HEK293T (cell line): ENCODE results near the gene ANKRD12.

Experiments
- CTCF ChIA-PET: fragments of 350-600 bp; formaldehyde crosslinking; extraction: SDS; loops from one replicate; lab custom pipeline; 2021; ENCODE audit warnings: antibody characterized with exemption, inconsistent platforms; lab: Yijun Ruan, JAX
- POLR2A ChIA-PET: fragments of 350-600 bp; formaldehyde crosslinking; extraction: SDS; loops from one replicate; lab custom pipeline; 2020; ENCODE audit warnings: antibody characterized with exemption, inconsistent platforms; lab: Yijun Ruan, JAX
- DNase-seq: peaks from one replicate; pipeline ENCODE4 v3.0.0; 2012; ENCODE audit warnings: mixed read lengths; ENCODE audit errors: extremely low spot score
- ARNT ChIP-seq: fragments of 450-650 bp; IDR thresholded peaks from 2 replicates; pipeline ENCODE4 v1.6.1; 2017; ENCODE audit warnings: mild to moderate bottlenecking
- BHLHE40 ChIP-seq: fragments of 450-650 bp; IDR thresholded peaks from 2 replicates; pipeline ENCODE4 v1.6.1; 2016; ENCODE audit warnings: mild to moderate bottlenecking, moderate library complexity, borderline replicate concordance
- CTBP1 ChIP-seq: fragments of 450-650 bp; IDR thresholded peaks from 2 replicates; pipeline ENCODE4 v1.6.1; 2016; ENCODE audit warnings: borderline replicate concordance
- ELF4 ChIP-seq: fragments of 450-650 bp; IDR thresholded peaks from 2 replicates; pipeline ENCODE4 v1.6.1; 2017; ENCODE audit warnings: antibody characterized with exemption
- FOXA1 ChIP-seq: fragments of 450-650 bp; IDR thresholded peaks from 2 replicates; pipeline ENCODE4 v1.6.1; 2016; ENCODE audit warnings: mild to moderate bottlenecking
- FOXK2 ChIP-seq: fragments of 450-650 bp; IDR thresholded peaks from 2 replicates; pipeline ENCODE4 v1.6.1; 2016; ENCODE audit warnings: mild to moderate bottlenecking
- FOXM1 ChIP-seq: fragments of 450-650 bp; IDR thresholded peaks from 2 replicates; pipeline ENCODE4 v1.6.1; 2017; ENCODE audit warnings: mild to moderate bottlenecking, borderline replicate concordance
- HDGF ChIP-seq: fragments of 450-650 bp; IDR thresholded peaks from 2 replicates; pipeline ENCODE4 v1.6.1; 2017; ENCODE audit warnings: antibody characterized with exemption, borderline replicate concordance
- L3MBTL2 ChIP-seq: fragments of 450-650 bp; conservative IDR thresholded peaks from 2 replicates; pipeline ENCODE4 v1.6.1; 2016; ENCODE audit warnings: mild to moderate bottlenecking
- LEF1 ChIP-seq: fragments of 450-650 bp; IDR thresholded peaks from 2 replicates; pipeline ENCODE4 v1.6.1; 2017; ENCODE audit warnings: mild to moderate bottlenecking, borderline replicate concordance
- NFRKB ChIP-seq: fragments of 450-650 bp; IDR thresholded peaks from 2 replicates; pipeline ENCODE4 v1.6.1; 2016; ENCODE audit warnings: mild to moderate bottlenecking, moderate library complexity
- SP1 ChIP-seq: fragments of 450-650 bp; IDR thresholded peaks from 2 replicates; pipeline ENCODE4 v1.6.1; 2017
- SUZ12 ChIP-seq: fragments of 450-650 bp; IDR thresholded peaks from 2 replicates; pipeline ENCODE4 v1.6.1; 2016; ENCODE audit warnings: mild to moderate bottlenecking
- TARDBP ChIP-seq: fragments of 450-650 bp; IDR thresholded peaks from 2 replicates; pipeline ENCODE4 v1.6.1; 2016
- ZNF384 ChIP-seq: fragments of 450-650 bp; IDR thresholded peaks from 2 replicates; pipeline ENCODE4 v1.6.1; 2016
- TF ChIP-seq, protein P1 (sequence below): fragments of 450-650 bp; IDR thresholded peaks from 2 replicates; pipeline ENCODE4 v1.6.1; 2016

The ANKRD12 gene

DNA sequence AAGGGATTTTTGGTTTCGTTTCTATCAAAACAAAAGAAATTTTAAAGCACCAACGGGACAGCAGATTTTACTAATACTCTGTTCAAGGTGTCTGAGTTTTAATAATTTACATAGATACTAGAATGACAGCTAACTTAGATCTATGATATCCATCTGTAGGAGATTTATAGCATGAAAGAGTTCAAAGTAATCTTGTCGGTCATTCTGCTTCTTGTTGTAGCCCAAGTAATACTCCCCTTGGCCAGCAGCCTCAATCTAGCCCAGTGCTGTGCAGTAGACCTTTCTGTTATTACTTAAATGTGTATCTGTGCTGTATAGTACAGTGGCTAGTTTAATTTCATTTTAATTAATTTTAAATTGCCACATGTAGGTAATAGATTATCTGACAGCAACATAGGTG, 44.7 kb downstream of the ANKRD12 start:
- ChIA-PET CTCF (no interaction called here), POLR2A (no interaction called here)
- TF ChIP-seq HDGF (no peak), L3MBTL2 (no peak), FOXA1 (no peak), TARDBP (no peak), FOXK2 (no peak)
- TF ChIP-seq, protein P1, sequence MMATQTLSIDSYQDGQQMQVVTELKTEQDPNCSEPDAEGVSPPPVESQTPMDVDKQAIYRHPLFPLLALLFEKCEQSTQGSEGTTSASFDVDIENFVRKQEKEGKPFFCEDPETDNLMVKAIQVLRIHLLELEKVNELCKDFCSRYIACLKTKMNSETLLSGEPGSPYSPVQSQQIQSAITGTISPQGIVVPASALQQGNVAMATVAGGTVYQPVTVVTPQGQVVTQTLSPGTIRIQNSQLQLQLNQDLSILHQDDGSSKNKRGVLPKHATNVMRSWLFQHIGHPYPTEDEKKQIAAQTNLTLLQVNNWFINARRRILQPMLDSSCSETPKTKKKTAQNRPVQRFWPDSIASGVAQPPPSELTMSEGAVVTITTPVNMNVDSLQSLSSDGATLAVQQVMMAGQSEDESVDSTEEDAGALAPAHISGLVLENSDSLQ, result no peak
- no peak for DNase-seq

DNA sequence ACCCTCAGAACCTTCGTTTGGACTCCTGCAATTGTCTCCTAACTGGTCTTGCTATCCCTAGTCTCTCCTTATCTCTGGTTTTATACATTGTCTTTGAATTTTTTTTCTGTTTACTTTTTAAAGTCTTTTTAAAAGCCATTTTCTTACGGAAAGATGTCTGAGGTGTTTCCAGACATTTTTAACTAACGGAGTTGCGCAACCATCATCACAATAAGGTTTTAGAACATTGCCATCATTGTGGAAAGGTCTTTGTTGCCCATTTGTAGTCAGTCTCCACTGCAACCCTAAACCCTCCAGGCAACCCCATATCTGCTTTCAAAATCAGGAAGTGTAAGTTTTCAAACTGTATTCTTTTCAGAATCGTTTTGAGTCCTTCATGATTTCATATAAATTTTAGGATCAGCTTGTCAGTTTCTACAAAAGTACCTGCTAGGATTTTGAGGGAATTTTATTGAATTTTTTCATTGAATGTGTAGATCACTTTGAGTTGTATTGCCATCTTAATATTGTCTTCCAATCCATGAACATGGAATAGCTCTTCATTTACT, 46.3 kb downstream of the ANKRD12 start:
- CTCF ChIA-PET, result no interaction called here

DNA sequence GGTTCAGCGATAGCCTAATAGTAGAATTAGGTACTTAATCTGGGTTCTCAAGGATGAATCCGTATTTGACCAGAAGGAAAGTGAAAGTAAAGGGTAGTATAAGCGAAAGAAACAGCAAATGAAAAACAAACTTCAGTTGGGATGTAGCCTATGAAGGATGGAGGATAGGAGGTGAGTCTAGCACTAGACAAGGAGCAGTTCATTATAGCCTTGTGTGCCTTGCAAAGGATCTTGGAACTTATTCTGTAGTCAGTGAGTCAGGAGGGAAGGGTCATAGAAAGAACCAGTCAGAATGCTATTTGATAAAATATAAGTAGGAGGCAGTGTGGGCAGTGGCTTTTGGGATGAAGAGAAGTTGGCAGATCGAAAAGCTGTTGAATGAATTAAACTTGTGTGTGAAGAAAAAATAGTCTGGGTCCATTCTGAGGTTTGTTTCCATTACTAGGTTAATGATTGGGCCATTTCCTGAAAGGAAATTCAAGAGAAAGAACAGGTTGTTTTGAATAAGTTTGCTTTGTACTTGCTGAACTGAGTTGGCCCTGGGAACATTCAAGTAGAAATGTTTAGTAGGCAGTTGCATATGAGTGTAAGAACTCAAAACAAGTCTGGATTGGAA, 48.5 kb downstream of the ANKRD12 start:
- no peak for TF ChIP-seq ELF4
- no peak for TF ChIP-seq HDGF
- TF ChIP-seq FOXA1, result no peak
- TF ChIP-seq L3MBTL2, result no peak
- TF ChIP-seq CTBP1, result no peak
- TF ChIP-seq, protein P1, result no peak
- POLR2A ChIA-PET, result no interaction called here
- CTCF ChIA-PET, result no interaction called here
- DNase-seq, result no peak

More for the DNA sequence above, 46.3 kb downstream of the ANKRD12 start:
- no peak for DNase-seq
- POLR2A ChIA-PET, result no interaction called here
- TF ChIP-seq TARDBP, result no peak
- TF ChIP-seq BHLHE40, result no peak
- no peak for TF ChIP-seq NFRKB
- TF ChIP-seq ARNT, result no peak
- no peak for TF ChIP-seq FOXA1
- no peak for TF ChIP-seq LEF1

DNA sequence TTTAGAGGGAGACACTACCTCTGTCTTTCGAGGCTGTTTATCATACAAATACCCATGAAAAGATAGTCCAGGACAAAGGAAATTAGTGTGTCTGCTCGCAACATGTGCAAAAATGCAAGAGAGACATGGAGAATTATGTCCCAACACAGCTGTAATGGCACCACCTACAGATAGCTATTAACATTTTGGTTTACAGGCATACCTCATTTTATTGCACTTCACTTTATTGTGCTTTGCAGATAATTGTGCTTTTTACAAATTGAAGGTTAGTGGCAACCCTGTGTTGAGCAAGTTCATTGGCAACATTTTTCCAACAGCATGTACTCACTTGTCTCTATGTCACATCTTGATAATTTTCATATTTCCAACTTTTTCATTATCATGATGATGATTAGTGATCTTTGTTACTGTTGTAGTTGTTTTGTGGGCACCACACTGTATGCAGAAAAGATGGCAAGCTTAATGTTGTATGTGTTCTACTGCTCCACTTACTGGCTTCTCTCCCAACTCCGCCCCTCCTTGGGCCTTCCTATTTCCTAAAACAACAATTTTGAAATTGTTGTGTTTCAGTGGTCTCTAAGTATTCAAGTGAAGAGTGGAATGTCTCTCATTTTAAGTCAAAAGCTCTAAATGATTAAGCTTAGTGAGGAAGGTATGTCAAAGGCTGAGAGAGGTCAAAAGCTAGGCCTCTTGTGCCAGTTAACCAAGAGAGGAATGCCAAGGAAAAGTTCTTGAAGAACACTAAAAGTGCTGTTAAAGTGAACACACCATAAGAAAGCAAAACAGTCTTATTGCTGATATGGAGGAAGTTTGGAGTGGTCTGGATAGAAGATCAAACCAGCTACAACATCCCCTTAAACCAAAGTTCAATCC, 52.0 kb downstream of the ANKRD12 start:
- DNase-seq, result no peak
- TF ChIP-seq TARDBP (no peak), BHLHE40 (no peak), SUZ12 (no peak), ELF4 (no peak), LEF1 (no peak), HDGF (no peak), FOXM1 (no peak), ARNT (no peak), CTBP1 (no peak), SP1 (no peak), FOXK2 (no peak), ZNF384 (no peak), FOXA1 (no peak)
- TF ChIP-seq, protein P1, result no peak
- ChIA-PET CTCF (no interaction called here), POLR2A (no interaction called here)

DNA sequence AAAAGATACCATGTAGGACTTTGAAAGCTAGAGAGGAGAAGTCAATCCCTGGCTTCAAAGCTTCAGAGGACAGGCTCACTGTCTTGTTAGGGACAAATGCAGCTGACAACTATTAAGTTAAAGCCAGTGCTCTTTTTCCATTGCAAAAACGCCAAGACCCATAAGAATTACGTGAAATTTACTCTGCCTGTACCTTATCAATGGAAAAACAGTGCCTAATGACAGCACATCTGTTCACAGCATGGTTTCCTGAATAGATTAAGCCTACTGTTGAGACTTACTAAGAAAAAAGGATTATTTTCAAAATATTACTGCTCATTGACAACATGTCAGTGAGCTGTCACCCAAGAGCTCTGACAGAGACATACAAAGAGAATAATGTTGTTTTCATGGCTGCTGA, 52.9 kb downstream of the ANKRD12 start:
- ChIA-PET CTCF (no interaction called here), POLR2A (no interaction called here)
- TF ChIP-seq FOXK2 (no peak), L3MBTL2 (no peak), ARNT (no peak), FOXA1 (no peak), BHLHE40 (no peak), FOXM1 (no peak), NFRKB (no peak), SP1 (no peak), TARDBP (no peak), ELF4 (no peak), SUZ12 (no peak), CTBP1 (no peak)
- DNase-seq, result no peak

DNA sequence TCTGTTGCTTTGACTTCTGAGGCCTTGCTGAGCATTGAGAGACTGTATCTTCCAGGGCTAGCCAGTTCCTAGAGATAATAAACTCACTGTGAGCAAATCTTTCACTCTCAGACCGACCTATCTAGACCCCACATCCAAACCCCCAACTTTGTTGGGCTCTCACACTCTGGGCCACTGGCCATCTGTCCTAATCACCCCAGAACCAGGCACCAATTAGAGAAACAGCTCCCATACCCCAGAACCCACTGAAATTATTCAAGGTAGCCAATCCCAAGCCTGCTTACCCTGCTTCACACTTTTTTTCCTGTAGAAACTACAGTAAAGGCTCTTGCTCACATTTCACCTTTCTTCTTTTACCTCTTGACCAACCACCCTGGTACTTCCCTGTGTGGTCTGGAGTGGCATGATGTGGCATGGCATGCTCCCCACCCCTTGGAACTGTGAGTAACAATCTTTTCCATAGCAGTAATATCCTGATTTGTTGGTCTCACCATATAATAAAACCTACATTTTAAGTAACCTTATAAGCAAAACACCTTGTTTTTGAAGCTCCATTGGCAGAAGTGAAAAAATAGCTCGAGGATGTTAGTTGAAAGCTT, 55.2 kb downstream of the ANKRD12 start:
- no peak for TF ChIP-seq TARDBP
- no peak for TF ChIP-seq ARNT
- TF ChIP-seq ELF4, result no peak
- TF ChIP-seq NFRKB, result no peak
- no peak for TF ChIP-seq ZNF384
- TF ChIP-seq, protein P1, result no peak
- no peak for TF ChIP-seq LEF1
- no peak for TF ChIP-seq FOXK2
- no peak for TF ChIP-seq FOXM1
- TF ChIP-seq SP1, result no peak
- no peak for TF ChIP-seq FOXA1
- TF ChIP-seq BHLHE40, result no peak
- no peak for TF ChIP-seq L3MBTL2
- TF ChIP-seq SUZ12, result no peak
- no peak for TF ChIP-seq CTBP1
- CTCF ChIA-PET, result no interaction called here

More for the DNA sequence above, 55.2 kb downstream of the ANKRD12 start:
- POLR2A ChIA-PET, result no interaction called here
- no peak for DNase-seq
